Fibroblast of pulmonary artery (primary cell): Measurements from ENCODE around the gene LONRF2.

Experiments
- DNase-seq: peaks from one replicate; pipeline ENCODE4 v3.0.0-alpha.2; 2010; ENCODE audit warnings: low read depth
- H3K4me3 ChIP-seq: replicated peaks from 2 replicates; pipeline ENCODE4 v1.5.1; 2011; ENCODE audit warnings: low read depth, mild to moderate bottlenecking, control low read depth, low read length, moderate library complexity
- TF ChIP-seq, protein P1 (sequence below): IDR thresholded peaks from 2 replicates; pipeline ENCODE4 v1.5.1; 2011; ENCODE audit warnings: mild to moderate bottlenecking, control low read depth, low read length, inconsistent platforms; ENCODE audit errors: missing control alignments

Gene LONRF2

DNA sequence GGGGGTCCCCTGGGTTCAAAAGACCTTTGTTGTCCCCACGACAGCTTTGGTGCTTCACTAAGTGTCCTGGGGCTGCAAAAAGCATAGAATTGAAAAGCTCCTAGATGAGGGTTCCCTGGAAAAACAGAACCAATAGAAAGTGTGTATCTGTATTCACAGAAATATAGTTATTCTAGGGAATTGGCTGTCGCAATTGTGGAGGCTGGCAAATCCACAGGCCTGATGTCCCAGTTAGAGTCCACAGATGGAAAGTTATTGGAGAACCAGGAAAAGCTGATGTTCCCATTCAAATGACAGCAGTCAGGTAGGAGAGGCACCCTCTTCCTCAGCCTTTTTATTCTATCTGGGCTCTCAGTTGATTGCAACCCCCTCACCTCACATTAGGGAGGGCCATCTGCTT is 65.5 kb downstream of the LONRF2 start:
- DNase-seq, result no peak
- TF ChIP-seq, protein P1, sequence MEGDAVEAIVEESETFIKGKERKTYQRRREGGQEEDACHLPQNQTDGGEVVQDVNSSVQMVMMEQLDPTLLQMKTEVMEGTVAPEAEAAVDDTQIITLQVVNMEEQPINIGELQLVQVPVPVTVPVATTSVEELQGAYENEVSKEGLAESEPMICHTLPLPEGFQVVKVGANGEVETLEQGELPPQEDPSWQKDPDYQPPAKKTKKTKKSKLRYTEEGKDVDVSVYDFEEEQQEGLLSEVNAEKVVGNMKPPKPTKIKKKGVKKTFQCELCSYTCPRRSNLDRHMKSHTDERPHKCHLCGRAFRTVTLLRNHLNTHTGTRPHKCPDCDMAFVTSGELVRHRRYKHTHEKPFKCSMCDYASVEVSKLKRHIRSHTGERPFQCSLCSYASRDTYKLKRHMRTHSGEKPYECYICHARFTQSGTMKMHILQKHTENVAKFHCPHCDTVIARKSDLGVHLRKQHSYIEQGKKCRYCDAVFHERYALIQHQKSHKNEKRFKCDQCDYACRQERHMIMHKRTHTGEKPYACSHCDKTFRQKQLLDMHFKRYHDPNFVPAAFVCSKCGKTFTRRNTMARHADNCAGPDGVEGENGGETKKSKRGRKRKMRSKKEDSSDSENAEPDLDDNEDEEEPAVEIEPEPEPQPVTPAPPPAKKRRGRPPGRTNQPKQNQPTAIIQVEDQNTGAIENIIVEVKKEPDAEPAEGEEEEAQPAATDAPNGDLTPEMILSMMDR, result no peak
- no peak overlapping the region for H3K4me3 ChIP-seq

DNA sequence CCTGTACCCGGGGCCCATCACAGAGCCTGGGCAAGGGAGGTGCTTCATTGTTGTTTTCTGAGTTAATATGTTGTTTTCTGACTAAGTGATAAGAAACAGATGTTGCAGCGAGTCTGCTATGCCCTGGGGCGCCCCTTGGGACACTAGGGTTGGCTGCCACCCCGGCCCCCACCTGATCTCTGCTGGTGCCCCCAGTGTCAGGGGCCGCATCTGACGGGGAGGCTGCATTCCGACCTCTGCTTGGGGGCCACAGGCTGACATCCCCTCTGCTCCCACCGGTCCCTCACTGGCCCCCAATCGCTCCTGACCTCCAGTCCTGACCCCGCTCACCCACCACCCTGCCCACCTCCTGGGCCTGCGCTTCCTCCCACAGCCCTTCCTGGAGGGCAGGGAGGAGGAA is 65.9 kb downstream of the LONRF2 start:
- TF ChIP-seq, protein P1, result no peak
- no peak for DNase-seq
- no peak overlapping the region for H3K4me3 ChIP-seq

DNA sequence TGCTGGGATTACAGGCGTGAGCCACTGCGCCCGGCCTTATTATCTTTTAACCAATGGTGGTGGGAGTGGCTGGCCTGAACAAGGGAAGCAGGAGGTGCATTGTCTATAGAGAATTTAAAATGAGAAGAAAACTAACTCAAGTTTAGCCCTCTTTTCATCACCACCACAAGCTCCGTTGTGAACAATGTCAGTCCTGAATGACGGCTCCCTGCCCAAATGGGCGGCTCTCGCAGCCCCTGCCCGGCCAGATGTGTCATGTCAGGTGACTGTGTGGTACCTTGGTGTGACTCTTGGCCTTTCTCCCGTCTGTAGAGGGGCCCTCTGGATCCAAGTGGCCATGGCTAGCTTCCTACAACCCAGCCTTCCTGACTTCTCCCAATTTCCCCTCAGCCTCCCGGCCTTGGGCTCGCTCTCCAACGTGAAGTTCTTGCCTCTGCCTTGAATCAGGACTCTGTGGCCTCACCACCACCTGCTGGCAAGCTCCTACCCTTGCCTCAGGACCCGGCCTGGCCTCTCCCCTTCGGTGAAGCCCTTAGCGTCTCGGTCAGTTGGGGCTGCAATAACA is 67.6 kb downstream of the LONRF2 start:
- no peak for DNase-seq
- TF ChIP-seq, protein P1, result no peak
- no peak overlapping the region for H3K4me3 ChIP-seq

DNA sequence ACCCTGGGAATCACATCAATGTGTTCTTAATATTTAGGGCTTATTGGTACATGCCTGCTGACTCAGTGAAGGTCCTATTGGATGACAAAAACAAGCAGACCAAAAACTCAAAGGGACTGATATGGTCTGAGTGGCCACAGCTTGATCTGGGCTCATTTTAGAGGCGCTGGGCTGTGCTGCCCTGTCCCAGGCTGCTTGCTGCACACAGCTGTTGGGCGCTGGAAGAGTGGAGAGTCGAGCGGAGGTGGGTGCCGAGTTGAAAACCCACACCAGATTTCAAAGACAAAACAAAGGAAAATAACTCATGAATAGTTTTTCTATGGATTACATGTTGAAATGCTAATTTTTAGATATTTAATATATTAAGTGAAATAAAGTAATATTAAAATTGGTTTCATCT is 68.5 kb downstream of the LONRF2 start:
- TF ChIP-seq, protein P1, result no peak
- H3K4me3 ChIP-seq, result no peak overlapping the region
- DNase-seq, result no peak

DNA sequence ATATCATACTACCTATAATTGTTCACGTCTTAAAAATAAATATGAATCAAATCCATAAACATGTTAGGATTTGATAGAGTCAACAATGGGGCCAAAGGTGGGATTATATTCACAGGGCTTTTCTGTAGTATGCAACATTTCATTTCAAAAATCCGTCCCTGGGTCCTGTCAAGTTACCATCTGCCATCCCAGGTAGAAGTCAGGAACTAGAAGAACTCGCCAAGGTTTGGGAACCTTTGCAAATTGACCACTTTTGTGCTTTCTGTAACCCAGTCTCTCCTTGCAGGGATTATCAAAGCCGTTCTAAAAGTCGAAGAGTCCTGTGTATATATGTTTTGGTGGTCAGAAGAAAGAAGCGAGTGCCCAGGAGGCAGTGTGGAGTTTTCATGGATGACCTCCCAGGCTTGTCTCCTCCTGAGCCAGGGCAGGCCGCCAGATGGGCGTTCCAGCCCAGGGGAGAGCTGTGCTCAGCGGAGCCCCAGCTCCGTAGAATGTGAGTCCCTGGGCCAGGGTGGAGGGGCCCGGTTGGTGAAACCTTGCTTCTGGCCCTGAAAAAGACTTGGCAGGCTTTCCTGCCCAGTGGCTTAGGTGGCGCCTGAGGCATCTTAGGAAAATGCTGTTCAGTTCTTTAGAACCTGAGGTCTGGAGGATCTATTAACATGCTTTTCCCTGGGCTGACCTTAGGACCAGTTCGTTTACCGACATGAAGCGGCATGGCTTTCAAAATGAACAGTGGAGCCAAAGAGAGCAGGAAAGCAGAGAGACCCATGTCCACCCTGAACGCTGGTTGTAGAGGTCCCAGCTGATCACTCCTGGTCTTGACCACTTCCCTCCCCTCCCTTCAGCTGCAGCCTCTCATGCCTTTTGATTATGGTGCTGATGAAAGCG is 69.2 kb downstream of the LONRF2 start:
- no peak for DNase-seq
- H3K4me3 ChIP-seq, result no peak overlapping the region
- TF ChIP-seq, protein P1, result no peak

DNA sequence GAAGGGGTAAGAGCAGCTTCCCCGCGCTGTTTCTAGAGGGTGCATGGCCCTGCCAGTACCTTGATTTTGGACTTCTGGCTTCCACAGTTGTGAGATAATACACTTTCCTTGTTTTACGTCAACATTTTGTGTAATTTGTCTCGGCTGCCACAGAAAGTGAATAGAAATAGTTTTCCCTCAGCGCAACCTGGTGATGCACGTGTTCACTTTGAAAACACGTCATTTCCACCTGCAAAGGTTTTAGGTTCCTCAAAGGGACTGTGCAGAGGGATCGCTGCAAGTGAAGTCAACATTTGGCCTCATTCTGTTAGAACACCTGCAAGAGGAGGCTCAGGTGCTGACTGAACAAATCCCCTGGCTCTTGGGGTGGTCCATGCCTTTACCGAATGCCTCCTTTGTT is 71.7 kb downstream of the LONRF2 start:
- TF ChIP-seq, protein P1, result no peak
- DNase-seq, result no peak
- no peak overlapping the region for H3K4me3 ChIP-seq
